HL-60 (cell line): Measurements from ENCODE around the gene KNCN.

Experiments
- GABPA ChIP-seq: IDR thresholded peaks from 2 replicates; pipeline ENCODE4 v1.6.1; 2012; ENCODE audit warnings: low read depth
- POLR2AphosphoS5 ChIP-seq: IDR thresholded peaks from 2 replicates; pipeline ENCODE4 v1.6.1; 2012; ENCODE audit warnings: low read depth
- SPI1 ChIP-seq: IDR thresholded peaks from 2 replicates; pipeline ENCODE4 v1.6.1; 2012; ENCODE audit warnings: low read depth, mild to moderate bottlenecking, borderline replicate concordance
- TF ChIP-seq, protein P1 (sequence below): IDR thresholded peaks from one replicate; pipeline ENCODE4 v1.5.1; 2011; ENCODE audit warnings: low read length, control low read depth, inconsistent platforms; ENCODE audit not compliant: insufficient read depth

DNA sequence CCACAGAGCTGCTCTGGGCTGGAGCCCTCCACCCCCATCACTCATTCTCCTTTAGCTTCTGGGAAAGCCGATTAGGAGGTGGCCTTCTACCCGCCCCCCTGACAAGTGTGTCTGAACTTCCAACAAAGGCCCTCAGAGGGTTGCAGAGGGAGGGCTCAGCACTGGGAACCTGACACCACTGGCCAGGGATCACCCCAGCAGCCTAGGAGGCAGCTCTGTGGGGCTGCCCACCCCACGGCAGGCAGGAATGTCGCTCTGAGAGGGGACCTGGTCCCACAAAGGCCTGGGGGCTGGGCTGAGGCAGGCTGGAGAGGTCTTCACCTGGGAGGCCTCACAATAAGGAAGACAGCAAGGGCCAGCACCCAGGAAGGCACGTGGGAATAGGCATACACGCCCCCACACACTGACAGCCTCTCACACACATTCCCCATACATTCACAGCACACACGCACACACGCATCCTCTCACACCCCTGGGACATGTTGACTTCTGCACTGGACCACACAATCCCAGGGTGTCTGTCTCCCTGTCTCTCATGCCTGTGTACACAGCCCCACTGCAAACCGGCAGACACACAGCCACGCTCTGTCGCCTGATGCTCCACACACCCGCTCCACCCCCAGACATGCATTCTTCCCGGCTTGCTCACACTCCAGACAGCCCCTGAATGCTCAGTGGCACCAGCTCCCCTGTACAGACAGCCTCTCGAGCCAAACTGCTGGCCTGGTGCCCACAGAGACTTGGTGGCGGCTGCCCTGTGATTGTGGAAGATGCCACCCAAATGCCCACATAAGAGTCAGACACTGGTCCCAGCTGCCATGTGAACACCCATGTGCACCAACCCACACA lies 31.2 kb downstream of the KNCN start:
- TF ChIP-seq GABPA: no peak
- TF ChIP-seq, protein P1, sequence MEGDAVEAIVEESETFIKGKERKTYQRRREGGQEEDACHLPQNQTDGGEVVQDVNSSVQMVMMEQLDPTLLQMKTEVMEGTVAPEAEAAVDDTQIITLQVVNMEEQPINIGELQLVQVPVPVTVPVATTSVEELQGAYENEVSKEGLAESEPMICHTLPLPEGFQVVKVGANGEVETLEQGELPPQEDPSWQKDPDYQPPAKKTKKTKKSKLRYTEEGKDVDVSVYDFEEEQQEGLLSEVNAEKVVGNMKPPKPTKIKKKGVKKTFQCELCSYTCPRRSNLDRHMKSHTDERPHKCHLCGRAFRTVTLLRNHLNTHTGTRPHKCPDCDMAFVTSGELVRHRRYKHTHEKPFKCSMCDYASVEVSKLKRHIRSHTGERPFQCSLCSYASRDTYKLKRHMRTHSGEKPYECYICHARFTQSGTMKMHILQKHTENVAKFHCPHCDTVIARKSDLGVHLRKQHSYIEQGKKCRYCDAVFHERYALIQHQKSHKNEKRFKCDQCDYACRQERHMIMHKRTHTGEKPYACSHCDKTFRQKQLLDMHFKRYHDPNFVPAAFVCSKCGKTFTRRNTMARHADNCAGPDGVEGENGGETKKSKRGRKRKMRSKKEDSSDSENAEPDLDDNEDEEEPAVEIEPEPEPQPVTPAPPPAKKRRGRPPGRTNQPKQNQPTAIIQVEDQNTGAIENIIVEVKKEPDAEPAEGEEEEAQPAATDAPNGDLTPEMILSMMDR: no peak
- no peak for TF ChIP-seq POLR2AphosphoS5
- TF ChIP-seq SPI1: no peak
